Dermis blood vessel endothelial cell (primary cell): ENCODE measurements around the gene ZNF581. TPM values are rescaled to one million over a fixed set of nuclear protein-coding genes. Genes with fewer than 3 reads are reported as not detected.

Experiments
- DNase-seq: peaks from one replicate; pipeline ENCODE4 v3.0.0; 2010
- total RNA-seq: library from RNA; depleted of rRNA; stranded (reverse); fragments of >200 nt; gene quantifications from 2 replicates; pipeline ENCODE4 v1.2.3, GENCODE V29; 2014

Gene ZNF581
- total RNA-seq, 1 donor from 2014 or later: 20.8 TPM

- peak; percentile 99 for DNase-seq
Measured at GRCh38 chr19:55632463-55632834, 11.0 kb upstream of the ZNF581 start.

GRCh38 chr19:55633861-55634260, 9.6 kb upstream of the ZNF581 start:
- no peak for DNase-seq

GRCh38 chr19:55635334-55635717, 8.1 kb upstream of the ZNF581 start:
- no peak for DNase-seq

- DNase-seq: no peak
Measured at GRCh38 chr19:55635856-55636440, 7.5 kb upstream of the ZNF581 start.

GRCh38 chr19:55636723-55637122, 6.7 kb upstream of the ZNF581 start:
- DNase-seq: no peak

- no peak for DNase-seq
Measured at GRCh38 chr19:55637534-55637933, 5.9 kb upstream of the ZNF581 start.

GRCh38 chr19:55638864-55639359, 4.5 kb upstream of the ZNF581 start:
- DNase-seq: peak; percentile 62

- peak; percentile 81 for DNase-seq
Measured at GRCh38 chr19:55640043-55640576, 3.3 kb upstream of the ZNF581 start.

GRCh38 chr19:55640577-55641425, 2.6 kb upstream of the ZNF581 start, which contains the start of gene ZNF580:
TSS of gene ZNF580 (plus strand) at chr19:55641002. CDS start at chr19:55642509, 1,507 bp downstream.
- DNase-seq: peak; percentile 70

- no peak for DNase-seq
Measured at GRCh38 chr19:55641426-55642152, 1.9 kb upstream of the ZNF581 start.

- peak; percentile 28 for DNase-seq
Measured at GRCh38 chr19:55642153-55643002, 1.1 kb upstream of the ZNF581 start.

- DNase-seq: no peak
Measured at GRCh38 chr19:55643887-55644176, 383 bp downstream of the ZNF581 start.

- DNase-seq: no peak
Measured at GRCh38 chr19:55644191-55644833, 863 bp downstream of the ZNF581 start.

- DNase-seq: no peak
Measured at GRCh38 chr19:55644842-55645511, 1.5 kb downstream of the ZNF581 start.

GRCh38 chr19:55645512-55645881, 2.0 kb downstream of the ZNF581 start:
- DNase-seq: no peak

- DNase-seq: no peak
Measured at GRCh38 chr19:55646889-55647731, 3.7 kb downstream of the ZNF581 start.

GRCh38 chr19:55647732-55648584, 4.5 kb downstream of the ZNF581 start, which contains the start of gene CCDC106:
TSS of gene CCDC106 (plus strand) at chr19:55648212. CDS start at chr19:55649047, 835 bp downstream.
- peak; percentile 76 for DNase-seq

- DNase-seq: peak; percentile 22
Measured at GRCh38 chr19:55648585-55649267, 5.3 kb downstream of the ZNF581 start.
